Stimulated activated naive CD8-positive, alpha-beta T cell treated with anti-CD3 and anti-CD28 coated beads, Interleukin-15, amount 100 ng/mL, for 72 hours (primary cell): ENCODE results near the gene MAG.
"Not testable (repeated sequence)": the region's sequence is repeated elsewhere in the genome, so short reads cannot be mapped to it uniquely, and the experiment has no call there.

Experiments used
- ATAC-seq: fragments of 150-1000 bp; cut with Tn5 transposase; 2 replicates; pipeline ENCODE4 v1.10.0; 2021; ENCODE audit warnings: mild to moderate bottlenecking, moderate library complexity
- DNase-seq, 2 donors: peaks; one replicate each; pipeline ENCODE4 v3.0.0; 2021 to 2022
- H3K27ac Mint-ChIP-seq, 2 donors: one replicate each; pipeline ENCODE4 v1.8.0; 2022; ENCODE audit warnings: mild to moderate bottlenecking in 2 of 2, mixed read lengths in 2 of 2, moderate library complexity in 2 of 2
- H3K27me3 Mint-ChIP-seq: one replicate; pipeline ENCODE4 v1.8.0; 2022; ENCODE audit warnings: mixed read lengths
- H3K4me1 Mint-ChIP-seq: one replicate; pipeline ENCODE4 v1.8.0; 2022; ENCODE audit warnings: mild to moderate bottlenecking, mixed read lengths
- H3K4me3 Mint-ChIP-seq, 2 donors: one replicate each; pipeline ENCODE4 v1.8.0; 2022; ENCODE audit warnings: mild to moderate bottlenecking in 2 of 2, mixed read lengths in 2 of 2, moderate library complexity in 1 of 2
- H3K9me3 Mint-ChIP-seq, 2 donors: one replicate each; pipeline ENCODE4 v1.8.0; 2022; ENCODE audit warnings: mixed read lengths in 2 of 2

MAG gene

DNA sequence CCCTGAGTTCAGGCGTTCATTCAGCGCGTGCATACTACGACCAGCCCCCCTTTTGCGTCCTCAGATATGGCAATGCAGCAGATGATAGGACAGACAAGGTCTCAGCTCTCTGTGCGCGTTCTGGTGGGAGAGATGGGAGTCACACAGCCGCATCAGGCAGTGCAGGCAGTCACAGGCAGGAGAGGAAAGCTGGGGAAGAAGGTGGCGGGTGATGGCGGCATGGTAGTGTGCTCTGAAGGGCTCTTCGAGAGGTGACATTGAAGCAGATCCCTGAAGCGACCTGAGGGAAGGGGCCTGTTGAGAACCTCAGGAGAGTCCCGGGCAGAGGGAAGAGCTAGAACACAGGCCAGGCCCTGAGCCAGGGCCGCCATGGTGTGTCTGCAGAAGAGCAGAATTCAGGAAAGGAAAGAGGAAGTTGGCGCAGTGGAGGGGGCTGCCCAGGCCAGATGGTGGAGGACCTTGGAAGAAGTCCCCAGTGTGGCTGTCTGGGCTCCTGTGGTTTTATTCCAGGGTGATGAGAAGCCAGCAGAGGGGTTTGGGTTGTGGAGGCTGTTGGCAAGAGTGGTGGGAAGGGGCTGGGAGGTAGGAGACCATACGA is 19.7 kb upstream of the MAG start:
- DNase-seq = no peak
- no peak for ATAC-seq
- Mint-ChIP-seq H3K4me3 (no peak overlapping the region), H3K27ac (peak overlapping the region in 1 of 2 donors; percentile 58), H3K4me1 (peaks cover 24% of the 10 kb centered on the region), H3K9me3 (no peaks in the 10 kb centered on the region), H3K27me3 (no peaks in the 10 kb centered on the region)

DNA sequence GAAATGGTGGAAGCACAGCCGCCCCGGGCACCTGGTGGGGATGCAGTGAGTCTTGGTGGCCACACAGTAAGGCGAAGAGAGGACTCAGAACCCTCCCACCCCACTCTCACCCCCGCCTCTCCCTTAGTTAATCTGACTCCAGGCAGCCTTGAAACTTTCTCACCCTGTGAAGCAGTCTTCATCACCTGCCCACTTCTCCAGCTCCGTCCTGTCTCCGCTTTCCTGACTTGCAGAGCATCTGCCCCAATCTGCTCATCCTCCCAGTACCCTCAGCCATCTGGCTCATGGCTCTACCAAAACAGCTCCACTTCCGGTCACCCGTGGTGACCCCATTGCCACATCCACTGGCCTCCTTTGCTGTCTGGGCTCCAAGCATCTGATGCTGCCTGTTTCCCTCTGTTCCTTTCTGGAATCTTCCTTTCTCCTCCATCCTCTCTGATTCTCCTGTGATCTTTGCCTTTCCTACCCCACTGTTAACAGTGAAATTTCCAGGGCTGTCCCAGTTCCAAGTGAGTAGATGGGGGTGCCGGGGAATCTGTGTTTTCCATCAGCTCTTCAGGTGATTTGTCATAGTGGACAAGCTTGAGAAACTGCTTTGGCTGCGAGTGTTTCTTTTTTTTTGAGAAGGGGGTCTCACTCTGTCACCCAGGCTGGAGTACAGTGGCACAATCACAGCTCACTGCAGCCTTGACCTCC is 18.9 kb upstream of the MAG start:
- Mint-ChIP-seq H3K9me3 (no peaks in the 10 kb centered on the region), H3K27me3 (no peaks in the 10 kb centered on the region), H3K4me1 (peaks cover 24% of the 10 kb centered on the region), H3K4me3 (no peak overlapping the region), H3K27ac (peak overlapping the region; percentile 78 to 79)
- DNase-seq (no peak), ATAC-seq (no peak)

DNA sequence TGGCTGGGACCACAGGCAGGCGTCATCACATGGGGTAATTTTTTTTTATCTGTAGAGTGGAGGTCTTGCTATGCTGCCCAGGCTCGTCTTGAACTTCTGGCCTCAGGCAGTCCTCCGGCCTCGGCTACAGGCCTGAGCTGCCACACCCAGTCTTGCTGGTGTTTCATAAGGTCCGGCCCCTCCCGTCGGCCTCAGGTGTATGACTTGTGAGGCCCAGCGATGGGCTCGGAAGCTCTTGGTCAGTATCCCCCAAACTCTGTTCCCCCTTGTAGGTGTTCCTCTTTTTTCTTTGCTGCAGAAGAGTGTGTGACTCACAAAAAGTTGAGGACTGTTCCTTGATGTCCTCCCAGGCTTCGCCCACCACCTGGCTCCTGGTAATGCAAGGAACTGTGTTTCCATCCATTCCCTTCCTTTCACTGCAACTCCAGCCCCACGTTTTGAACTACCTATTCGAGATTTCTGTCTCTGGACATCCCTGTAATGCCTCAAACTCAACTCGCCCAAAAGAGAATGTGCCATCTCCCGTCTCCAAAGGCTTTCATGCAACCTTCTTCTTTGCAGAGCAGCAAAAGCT is 18.2 kb upstream of the MAG start:
- Mint-ChIP-seq H3K4me1 (peaks cover 24% of the 10 kb centered on the region), H3K4me3 (no peak overlapping the region), H3K27ac (no peak overlapping the region), H3K9me3 (no peaks in the 10 kb centered on the region), H3K27me3 (no peaks in the 10 kb centered on the region)
- DNase-seq (no peak), ATAC-seq (no peak)

DNA sequence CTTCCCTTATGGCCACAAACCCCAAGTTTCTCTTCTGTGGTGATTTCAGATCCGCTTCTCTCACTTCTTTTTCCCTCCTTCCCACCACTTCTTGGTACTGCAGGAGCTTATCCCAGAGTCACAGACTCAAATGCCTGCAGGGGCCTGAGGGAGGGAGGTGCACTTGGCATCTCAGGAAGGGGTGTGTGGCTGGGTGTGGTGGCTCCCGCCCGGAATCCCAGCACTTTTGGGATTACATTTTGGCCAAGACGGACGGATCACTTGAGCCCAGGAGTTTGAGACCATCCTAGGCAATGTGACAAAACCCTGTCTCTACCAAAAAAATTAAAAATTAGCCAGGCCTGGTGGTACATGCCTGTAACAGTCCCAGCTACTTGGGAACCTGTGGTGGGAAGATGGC is 17.6 kb upstream of the MAG start:
- DNase-seq (no peak), ATAC-seq (no peak)
- H3K4me1 Mint-ChIP-seq = peaks cover 24% of the 10 kb centered on the region
- H3K4me3 Mint-ChIP-seq = no peak overlapping the region
- no peaks in the 10 kb centered on the region for H3K9me3 Mint-ChIP-seq
- H3K27me3 Mint-ChIP-seq = no peaks in the 10 kb centered on the region
- H3K27ac Mint-ChIP-seq = no peak overlapping the region

DNA sequence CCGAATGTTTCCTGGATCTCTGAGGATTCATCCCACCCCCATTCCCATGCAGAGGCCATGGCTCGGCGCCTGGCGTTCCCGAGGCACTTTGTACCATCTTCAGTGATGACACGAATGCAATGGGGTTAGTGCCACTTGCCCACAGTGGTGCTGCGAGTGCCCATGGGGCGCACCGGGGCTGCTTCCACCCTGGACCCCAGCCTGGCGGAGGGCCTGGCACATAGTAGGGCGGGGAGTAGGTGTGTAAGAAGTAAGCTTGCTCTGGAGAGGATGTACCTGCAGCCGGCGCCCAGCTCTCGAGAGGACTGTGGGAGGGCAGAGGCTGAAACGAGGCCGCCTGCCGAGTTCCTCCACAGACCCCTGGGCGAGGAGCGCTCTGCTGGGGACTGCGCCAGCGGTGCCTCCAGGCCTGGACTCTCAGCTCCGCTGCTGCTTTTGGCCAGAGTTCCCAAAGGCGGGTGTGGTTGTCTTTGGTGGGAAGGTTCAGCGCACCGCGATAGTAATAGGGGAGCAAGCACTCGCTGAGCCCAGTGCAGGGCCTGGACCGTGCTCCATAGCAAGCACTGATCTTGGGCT is 15.2 kb upstream of the MAG start:
- Mint-ChIP-seq H3K4me3 (no peak overlapping the region), H3K4me1 (peaks cover 9% of the 10 kb centered on the region), H3K9me3 (no peaks in the 10 kb centered on the region), H3K27ac (no peak overlapping the region), H3K27me3 (peaks cover 8% of the 10 kb centered on the region)
- DNase-seq (no peak), ATAC-seq (no peak)

DNA sequence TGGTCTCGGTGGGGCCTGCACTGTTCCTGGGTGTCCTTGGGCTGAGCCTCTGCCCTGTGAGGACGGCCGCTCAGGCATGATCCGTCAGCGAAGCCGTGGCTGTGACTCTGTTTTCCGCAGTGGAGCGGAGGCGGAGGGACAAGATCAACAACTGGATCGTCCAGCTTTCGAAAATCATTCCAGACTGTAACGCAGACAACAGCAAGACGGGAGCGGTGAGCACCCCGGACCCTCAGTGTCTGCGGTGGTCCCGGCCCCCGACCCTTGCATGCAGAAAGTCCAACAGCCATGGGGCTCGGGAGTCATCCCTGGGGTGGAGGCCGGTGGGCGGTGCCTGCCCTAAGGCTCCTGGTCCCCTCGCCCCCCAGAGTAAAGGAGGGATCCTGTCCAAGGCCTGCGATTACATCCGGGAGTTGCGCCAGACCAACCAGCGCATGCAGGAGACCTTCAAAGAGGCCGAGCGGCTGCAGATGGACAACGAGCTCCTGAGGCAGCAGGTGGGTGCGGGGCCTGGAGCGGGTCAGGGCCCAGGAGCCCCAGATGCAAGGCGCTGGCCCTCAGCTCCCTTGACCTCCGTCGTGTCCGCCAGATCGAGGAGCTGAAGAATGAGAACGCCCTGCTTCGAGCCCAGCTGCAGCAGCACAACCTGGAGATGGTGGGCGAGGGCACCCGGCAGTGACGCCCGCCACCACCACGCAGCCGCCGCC is 13.2 kb upstream of the MAG start:
- ATAC-seq (no peak), DNase-seq (no peak)
- no peaks in the 10 kb centered on the region for H3K9me3 Mint-ChIP-seq
- H3K27ac Mint-ChIP-seq = no peak overlapping the region
- peaks cover 9% of the 10 kb centered on the region for H3K4me1 Mint-ChIP-seq
- H3K27me3 Mint-ChIP-seq = peaks cover 27% of the 10 kb centered on the region
- no peak overlapping the region for H3K4me3 Mint-ChIP-seq

DNA sequence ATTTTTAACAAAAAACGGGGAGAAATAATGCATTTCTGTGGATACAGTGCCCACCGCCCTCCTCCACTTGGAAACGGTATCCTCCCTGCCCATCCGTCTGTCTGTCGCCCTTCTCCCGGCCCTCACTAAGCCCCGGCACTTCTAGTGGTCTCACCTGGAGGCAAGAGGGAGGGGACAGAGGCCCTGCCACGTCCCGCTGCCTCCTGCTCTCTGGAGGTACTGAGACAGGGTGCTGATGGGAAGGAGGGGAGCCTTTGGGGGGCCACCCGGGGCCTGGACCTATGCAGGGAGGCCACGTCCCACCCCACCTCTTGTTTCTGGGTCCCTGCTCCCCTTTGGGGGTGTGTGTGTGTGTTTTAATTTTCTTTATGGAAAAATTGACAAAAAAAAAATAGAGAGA is 12.6 kb upstream of the MAG start:
- no peak for ATAC-seq
- no peaks in the 10 kb centered on the region for H3K9me3 Mint-ChIP-seq
- H3K4me1 Mint-ChIP-seq = peaks cover 9% of the 10 kb centered on the region
- H3K27ac Mint-ChIP-seq = no peak overlapping the region
- H3K4me3 Mint-ChIP-seq = no peak overlapping the region
- H3K27me3 Mint-ChIP-seq = peaks cover 34% of the 10 kb centered on the region
- no peak for DNase-seq

DNA sequence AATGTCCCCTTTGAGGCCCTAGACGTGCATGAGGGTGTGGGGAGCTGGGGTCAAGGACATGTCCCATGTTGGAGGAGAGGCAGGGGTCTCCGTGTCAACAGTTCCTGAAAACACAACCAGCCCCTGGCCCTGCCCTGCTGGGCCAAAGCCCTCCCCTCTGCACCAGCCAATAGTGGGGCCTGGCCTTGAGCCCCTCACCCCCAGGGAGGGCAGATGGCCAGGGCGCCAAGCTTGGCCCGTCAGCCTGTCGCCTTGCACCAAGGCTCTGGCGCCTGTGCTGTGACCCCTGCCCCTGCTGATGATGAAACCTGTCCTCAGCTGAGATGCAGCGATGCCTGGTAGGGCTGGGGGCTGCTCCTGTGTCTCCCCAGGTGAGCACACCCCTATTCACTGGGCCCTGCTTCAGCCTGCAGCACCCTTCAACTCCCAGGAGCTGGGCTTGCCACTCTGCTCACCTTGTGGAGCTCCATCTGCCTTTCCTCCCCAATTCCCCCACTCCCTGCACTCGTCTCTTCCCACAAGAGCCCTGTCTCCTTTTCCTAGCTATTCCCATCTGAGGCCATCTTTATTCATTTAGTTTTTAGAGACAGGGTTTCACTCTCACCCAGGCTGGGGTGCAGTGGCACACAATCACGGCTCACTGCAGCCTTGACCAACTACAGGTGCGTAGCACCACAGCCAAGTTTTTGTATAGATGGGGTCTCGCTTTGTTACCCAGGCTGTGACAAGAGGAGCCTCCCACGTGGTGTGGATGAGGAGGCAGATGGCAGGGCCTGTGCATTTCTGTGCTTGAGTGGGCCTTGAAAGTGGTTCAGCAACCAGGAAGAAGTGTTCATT is 11.8 kb upstream of the MAG start:
- peaks cover 42% of the 10 kb centered on the region for H3K27me3 Mint-ChIP-seq

DNA sequence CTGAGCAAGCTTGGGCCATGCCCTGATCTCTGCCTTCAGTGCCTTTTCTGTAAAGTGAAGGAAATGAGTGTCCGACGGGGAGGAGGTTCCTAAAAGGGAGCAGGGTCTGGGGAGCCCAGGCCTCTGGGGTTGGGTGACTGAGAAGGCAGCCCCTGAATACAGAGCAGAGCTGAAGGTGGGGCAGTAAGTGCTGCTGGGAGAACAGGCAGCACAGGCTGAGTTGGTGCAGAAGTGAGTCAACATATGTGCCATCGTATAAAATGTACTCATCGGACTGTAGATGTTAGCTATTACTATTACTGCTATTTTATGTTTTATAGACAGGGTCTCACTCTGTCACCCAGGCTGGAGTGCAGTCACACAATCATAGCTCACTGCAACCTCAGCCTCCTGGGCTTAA is 10.7 kb upstream of the MAG start:
- ATAC-seq (no peak), DNase-seq (no peak)
- H3K27ac Mint-ChIP-seq = peak overlapping the region in 1 of 2 donors; percentile 28
- no peaks in the 10 kb centered on the region for H3K9me3 Mint-ChIP-seq
- H3K27me3 Mint-ChIP-seq = peaks cover 47% of the 10 kb centered on the region
- peaks cover 9% of the 10 kb centered on the region for H3K4me1 Mint-ChIP-seq
- H3K4me3 Mint-ChIP-seq = no peak overlapping the region

More for the DNA sequence above, 11.8 kb upstream of the MAG start:
- peaks cover 9% of the 10 kb centered on the region for H3K4me1 Mint-ChIP-seq
- no peak overlapping the region for H3K27ac Mint-ChIP-seq
- no peak overlapping the region for H3K4me3 Mint-ChIP-seq
- DNase-seq (no peak), ATAC-seq (peak; percentile 24)
- H3K9me3 Mint-ChIP-seq = no peaks in the 10 kb centered on the region

DNA sequence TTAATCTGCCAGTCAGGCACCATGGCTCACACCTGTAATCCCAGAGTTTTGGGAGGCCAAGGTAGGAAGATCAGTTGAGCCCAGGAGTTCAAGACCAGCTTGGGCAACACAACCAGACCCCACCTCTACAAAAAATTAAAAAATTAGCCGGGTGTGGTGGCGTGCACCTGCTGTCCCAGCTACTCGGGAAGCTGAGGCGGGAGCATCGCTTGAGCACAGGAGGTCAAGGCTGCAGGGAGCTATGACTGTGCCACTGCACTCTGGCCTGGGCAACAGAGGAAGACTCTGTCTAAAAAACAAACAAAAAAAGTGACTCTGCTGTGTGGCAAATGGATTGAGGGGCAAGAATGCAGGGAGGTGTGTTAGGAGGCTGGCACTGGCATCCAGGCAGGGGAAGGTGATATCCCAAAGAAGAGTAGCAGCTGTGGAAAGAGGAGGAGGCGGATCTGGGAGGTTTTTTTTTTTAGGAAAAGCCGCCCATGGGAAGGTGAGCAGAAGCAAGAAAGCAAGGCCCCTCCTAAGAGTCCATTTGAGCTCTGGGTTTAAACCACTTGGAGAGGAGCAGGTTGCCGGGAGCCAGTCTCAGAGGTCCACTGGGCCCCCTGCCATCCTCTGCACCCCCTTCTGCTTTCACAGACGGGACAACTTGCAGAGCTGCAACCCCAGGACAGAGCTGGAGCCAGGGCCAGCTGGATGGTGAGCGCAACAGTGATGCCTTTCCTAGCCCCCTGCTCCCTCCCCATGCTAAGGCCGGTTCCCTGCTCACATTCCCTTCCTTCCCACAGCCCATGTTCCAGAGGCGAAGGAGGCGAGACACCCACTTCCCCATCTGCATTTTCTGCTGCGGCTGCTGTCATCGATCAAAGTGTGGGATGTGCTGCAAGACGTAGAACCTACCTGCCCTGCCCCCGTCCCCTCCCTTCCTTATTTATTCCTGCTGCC is 7.5 kb upstream of the MAG start:
- Mint-ChIP-seq H3K4me1 (peaks cover 9% of the 10 kb centered on the region), H3K27ac (no peak overlapping the region), H3K4me3 (no peak overlapping the region), H3K9me3 (no peaks in the 10 kb centered on the region), H3K27me3 (peaks cover 47% of the 10 kb centered on the region)
- ATAC-seq = no peak
- DNase-seq = no peak

DNA sequence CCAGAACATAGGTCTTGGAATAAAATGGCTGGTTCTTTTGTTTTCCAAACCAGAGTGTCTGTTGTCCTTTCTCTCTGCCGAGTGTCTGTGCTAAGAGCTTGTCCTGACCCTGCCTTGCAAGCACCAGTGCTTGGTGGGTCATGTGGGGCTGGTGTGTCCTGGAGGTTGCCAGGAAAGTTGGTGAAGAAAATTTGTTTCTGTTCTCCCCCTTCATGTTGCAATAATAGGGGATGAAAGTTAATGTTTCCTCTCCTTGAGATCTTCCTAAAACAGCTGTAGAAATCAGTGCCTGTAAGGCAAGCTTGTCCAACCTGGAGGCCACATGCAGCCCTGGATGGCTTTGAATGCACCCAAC is 6.9 kb upstream of the MAG start:
- Mint-ChIP-seq H3K4me3 (no peak overlapping the region), H3K9me3 (no peaks in the 10 kb centered on the region), H3K4me1 (peaks cover 9% of the 10 kb centered on the region), H3K27me3 (peaks cover 47% of the 10 kb centered on the region), H3K27ac (peak overlapping the region in 1 of 2 donors; percentile 37)
- ATAC-seq (no peak), DNase-seq (no peak)

DNA sequence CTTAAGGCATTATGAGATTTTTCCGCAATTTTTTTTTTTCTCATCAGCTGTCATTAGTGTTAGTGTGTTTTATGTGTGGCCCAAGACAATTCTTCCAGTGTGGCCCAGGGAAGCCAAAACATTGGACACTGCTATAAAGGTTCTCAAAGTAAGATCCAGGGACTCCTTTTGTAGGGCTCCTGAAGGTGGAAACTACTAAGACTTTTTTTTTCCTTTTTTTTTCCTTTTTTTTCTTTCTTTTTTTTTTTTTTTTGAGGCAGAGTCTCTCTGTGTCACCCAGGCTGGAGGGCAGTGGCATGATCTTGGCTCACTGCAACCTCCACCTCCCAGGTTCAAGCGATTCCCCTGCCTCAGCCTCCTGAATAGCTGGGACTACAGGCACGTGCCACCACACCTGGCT is 6.5 kb upstream of the MAG start:
- H3K4me1 Mint-ChIP-seq, H3K9me3 Mint-ChIP-seq, DNase-seq, ATAC-seq, H3K4me3 Mint-ChIP-seq, H3K27ac Mint-ChIP-seq: not testable (repeated sequence)
- H3K27me3 Mint-ChIP-seq = peaks cover 47% of the 10 kb centered on the region

DNA sequence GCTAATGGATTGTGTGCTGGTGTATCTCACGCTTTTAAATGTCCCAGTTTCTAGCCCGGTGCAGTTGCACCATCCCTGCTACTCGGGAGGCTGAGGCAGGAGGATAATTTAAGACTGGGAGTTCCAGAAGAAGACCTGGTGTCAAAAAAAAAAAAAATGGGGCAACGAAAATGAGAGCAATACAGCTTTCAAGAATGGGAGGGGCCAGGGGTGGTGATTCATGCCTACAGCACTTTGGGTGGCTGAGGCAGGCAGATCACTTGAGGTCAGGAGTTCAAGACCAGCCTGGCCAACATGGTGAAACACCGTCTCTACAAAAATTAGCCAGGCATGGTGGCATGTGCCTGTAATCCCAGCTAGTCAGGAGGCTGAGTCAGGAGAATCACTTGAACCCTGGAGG is 5.9 kb upstream of the MAG start:
- not testable (repeated sequence) for ATAC-seq, H3K4me1 Mint-ChIP-seq, H3K9me3 Mint-ChIP-seq, DNase-seq, H3K4me3 Mint-ChIP-seq
- H3K27ac Mint-ChIP-seq = peak overlapping the region in 1 of 2 donors; percentile 79
- H3K27me3 Mint-ChIP-seq = peaks cover 44% of the 10 kb centered on the region

DNA sequence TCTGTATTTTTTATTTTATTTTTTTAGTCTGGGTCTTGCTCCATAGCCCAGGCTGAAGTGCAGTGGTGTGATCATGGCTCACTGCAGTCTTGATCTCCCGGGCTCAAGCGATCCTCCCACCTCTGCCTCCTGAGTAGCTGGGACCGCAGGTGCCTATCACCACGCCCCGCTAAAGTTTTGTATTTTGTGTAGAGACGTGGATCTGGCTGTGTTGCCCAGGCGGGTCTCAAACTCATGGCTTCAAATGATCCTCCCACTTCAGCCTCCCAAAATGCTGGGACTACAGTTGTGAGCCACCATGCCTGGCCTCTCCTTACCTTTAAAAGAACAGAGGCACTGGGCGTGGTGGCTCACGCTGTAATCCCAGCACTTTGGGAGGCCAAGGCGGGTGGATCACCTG is 4.2 kb upstream of the MAG start:
- ATAC-seq (no peak), DNase-seq (no peak)
- Mint-ChIP-seq H3K4me3 (no peak overlapping the region), H3K27me3 (peaks cover 30% of the 10 kb centered on the region), H3K4me1 (no peaks in the 10 kb centered on the region), H3K27ac (no peak overlapping the region), H3K9me3 (no peaks in the 10 kb centered on the region)
